Neural progenitor cell (in vitro differentiated cells): ENCODE measurements around the gene KRTAP10-3. TPM values are rescaled to one million over a fixed set of nuclear protein-coding genes. Genes with fewer than 3 reads are reported as not detected.

ENCODE experiments used
- DNase-seq: peaks from one replicate; pipeline ENCODE4 v3.0.0-alpha.2; 2016; ENCODE audit warnings: low spot score
- H2AFZ ChIP-seq: fragments of 200-600 bp; sonication (generic); replicated peaks from 2 replicates; pipeline ENCODE4 v1.6.1; 2016; ENCODE audit warnings: antibody characterized with exemption
- H3F3A ChIP-seq: fragments of 200-600 bp; sonication (generic); 2 replicates; pipeline ENCODE4 v1.6.1; 2016; ENCODE audit warnings: antibody characterized with exemption, low read depth
- H3K27ac ChIP-seq: fragments of 200-600 bp; sonication (generic); 2 replicates; pipeline ENCODE4 v1.5.1; 2016; ENCODE audit warnings: mild to moderate bottlenecking
- H3K27me3 ChIP-seq: fragments of 200-600 bp; sonication (generic); 2 replicates; pipeline ENCODE4 v1.6.1; 2016; ENCODE audit warnings: mild to moderate bottlenecking, moderate library complexity
- H3K36me3 ChIP-seq: fragments of 200-600 bp; sonication (generic); 2 replicates; pipeline ENCODE4 v1.5.1; 2016
- H3K4me1 ChIP-seq: fragments of 200-600 bp; sonication (generic); 2 replicates; pipeline ENCODE4 v1.6.1; 2016; ENCODE audit warnings: mixed run types
- H3K4me2 ChIP-seq: fragments of 200-600 bp; sonication (generic); 2 replicates; pipeline ENCODE4 v1.6.1; 2016
- H3K4me3 ChIP-seq: fragments of 200-600 bp; sonication (generic); 2 replicates; pipeline ENCODE4 v1.5.1; 2016
- H3K79me2 ChIP-seq: fragments of 200-600 bp; sonication (generic); 2 replicates; pipeline ENCODE4 v1.6.1; 2016; ENCODE audit warnings: low read depth
- H3K9ac ChIP-seq: fragments of 200-600 bp; sonication (generic); 2 replicates; pipeline ENCODE4 v1.6.1; 2016
- H3K9me3 ChIP-seq: fragments of 200-600 bp; sonication (generic); 2 replicates; pipeline ENCODE4 v1.5.1; 2016; ENCODE audit warnings: low read depth
- H4K20me1 ChIP-seq: fragments of 200-600 bp; sonication (generic); 2 replicates; pipeline ENCODE4 v1.6.1; 2016; ENCODE audit warnings: low read depth
- H3K27ac Mint-ChIP-seq: 3 replicates; pipeline ENCODE4 v1.8.0; 2021; ENCODE audit warnings: mixed read lengths
- H3K27me3 Mint-ChIP-seq: 2 replicates; pipeline ENCODE4 v1.8.0; 2022; ENCODE audit warnings: low read depth, mild to moderate bottlenecking, inconsistent platforms, moderate library complexity, mixed read lengths; ENCODE audit not compliant: insufficient read depth
- H3K36me3 Mint-ChIP-seq: 3 replicates; pipeline ENCODE4 v1.8.0; 2021; ENCODE audit warnings: mixed read lengths
- H3K4me1 Mint-ChIP-seq: 3 replicates; pipeline ENCODE4 v1.8.0; 2021; ENCODE audit warnings: mixed read lengths
- H3K4me3 Mint-ChIP-seq: 3 replicates; pipeline ENCODE4 v1.8.0; 2021; ENCODE audit warnings: mild to moderate bottlenecking, moderate library complexity, mixed read lengths
- H3K9me3 Mint-ChIP-seq: 3 replicates; pipeline ENCODE4 v1.8.0; 2020; ENCODE audit warnings: mixed read lengths
- EZH2 ChIP-seq: fragments of 200-600 bp; sonication (generic); IDR thresholded peaks from 2 replicates; pipeline ENCODE4 v1.6.1; 2017; ENCODE audit warnings: antibody characterized with exemption, mild to moderate bottlenecking, moderate library complexity
- EZH2phosphoT487 ChIP-seq: fragments of 200-600 bp; sonication (generic); IDR thresholded peaks from 2 replicates; pipeline ENCODE4 v1.6.1; 2017; ENCODE audit warnings: antibody characterized with exemption
- total RNA-seq: library from RNA; depleted of rRNA; stranded (reverse); fragments of >200 nt; gene quantifications from 2 replicates; pipeline ENCODE4 v1.2.3, GENCODE V29; 2015; ENCODE audit warnings: low replicate concordance
- TF ChIP-seq, protein P1 (sequence below): fragments of 200-600 bp; sonication (generic); IDR thresholded peaks from 2 replicates; pipeline ENCODE4 v1.5.1; 2017; ENCODE audit warnings: antibody characterized with exemption, mild to moderate bottlenecking

Gene KRTAP10-3
- total RNA-seq, 1 donor from 2014 or later: not detected

DNA sequence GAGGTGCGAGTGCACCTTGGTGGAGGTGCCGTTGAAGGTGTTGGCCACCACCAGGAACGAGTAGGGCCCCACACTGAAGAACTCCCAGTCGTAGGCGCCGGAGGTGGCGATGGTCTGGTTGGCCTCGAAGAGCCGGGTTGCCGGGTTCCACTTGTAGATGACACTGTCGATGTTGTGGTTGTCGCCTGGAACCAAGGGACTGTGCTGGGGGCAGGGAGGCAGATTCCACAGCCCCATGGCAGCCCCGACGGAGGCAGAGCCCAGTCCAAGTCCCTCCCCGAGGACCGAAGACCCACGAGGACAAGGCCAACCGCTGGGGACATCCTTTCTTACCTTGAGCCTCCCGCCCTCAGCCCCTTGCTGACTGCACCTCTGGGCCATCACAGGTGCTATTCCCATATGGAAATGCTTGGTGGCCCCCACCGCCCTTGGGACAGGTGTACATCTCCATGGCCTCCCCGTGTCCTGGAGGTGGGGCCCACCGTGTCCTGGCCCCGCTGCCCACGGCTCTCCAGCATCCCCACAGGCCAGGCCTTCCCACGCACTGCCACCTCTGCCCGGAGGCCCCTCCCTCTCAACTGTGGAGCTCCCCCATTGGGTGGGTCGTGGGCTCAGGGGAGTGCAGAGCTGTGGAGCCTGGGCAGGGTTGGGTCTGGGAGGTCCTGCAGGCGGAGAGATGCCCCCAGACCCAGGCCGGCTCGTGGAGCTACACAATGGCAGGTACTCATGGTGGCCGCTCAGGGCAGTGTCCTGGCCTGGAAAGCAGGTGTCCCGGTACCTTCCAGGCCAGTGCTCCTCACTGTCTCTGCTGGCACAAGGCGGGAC, 36.5 kb downstream of the KRTAP10-3 start:
- no peaks in the 10 kb centered on the region for H3K4me1 ChIP-seq
- peaks cover 6% of the 10 kb centered on the region for H3K9me3 Mint-ChIP-seq
- no peak for TF ChIP-seq EZH2
- TF ChIP-seq EZH2phosphoT487: no peak
- TF ChIP-seq, protein P1, sequence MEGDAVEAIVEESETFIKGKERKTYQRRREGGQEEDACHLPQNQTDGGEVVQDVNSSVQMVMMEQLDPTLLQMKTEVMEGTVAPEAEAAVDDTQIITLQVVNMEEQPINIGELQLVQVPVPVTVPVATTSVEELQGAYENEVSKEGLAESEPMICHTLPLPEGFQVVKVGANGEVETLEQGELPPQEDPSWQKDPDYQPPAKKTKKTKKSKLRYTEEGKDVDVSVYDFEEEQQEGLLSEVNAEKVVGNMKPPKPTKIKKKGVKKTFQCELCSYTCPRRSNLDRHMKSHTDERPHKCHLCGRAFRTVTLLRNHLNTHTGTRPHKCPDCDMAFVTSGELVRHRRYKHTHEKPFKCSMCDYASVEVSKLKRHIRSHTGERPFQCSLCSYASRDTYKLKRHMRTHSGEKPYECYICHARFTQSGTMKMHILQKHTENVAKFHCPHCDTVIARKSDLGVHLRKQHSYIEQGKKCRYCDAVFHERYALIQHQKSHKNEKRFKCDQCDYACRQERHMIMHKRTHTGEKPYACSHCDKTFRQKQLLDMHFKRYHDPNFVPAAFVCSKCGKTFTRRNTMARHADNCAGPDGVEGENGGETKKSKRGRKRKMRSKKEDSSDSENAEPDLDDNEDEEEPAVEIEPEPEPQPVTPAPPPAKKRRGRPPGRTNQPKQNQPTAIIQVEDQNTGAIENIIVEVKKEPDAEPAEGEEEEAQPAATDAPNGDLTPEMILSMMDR: no peak
- H3K27ac ChIP-seq: no peak overlapping the region
- no peaks in the 10 kb centered on the region for H3K9me3 ChIP-seq
- no peaks in the 10 kb centered on the region for H3K36me3 ChIP-seq
- no peaks in the 10 kb centered on the region for H4K20me1 ChIP-seq
- no peak for DNase-seq
- no peak overlapping the region for H3K9ac ChIP-seq
- no peak overlapping the region for H3K4me3 Mint-ChIP-seq
- H3K79me2 ChIP-seq: no peaks in the 10 kb centered on the region
- H3K4me1 Mint-ChIP-seq: no peaks in the 10 kb centered on the region
- no peak overlapping the region for H3K27ac Mint-ChIP-seq
- H2AFZ ChIP-seq: no peak overlapping the region
- H3F3A ChIP-seq: no peaks in the 10 kb centered on the region
- H3K27me3 Mint-ChIP-seq: no peaks in the 10 kb centered on the region
- no peaks in the 10 kb centered on the region for H3K27me3 ChIP-seq
- no peak overlapping the region for H3K4me3 ChIP-seq
- no peak overlapping the region for H3K4me2 ChIP-seq
- H3K36me3 Mint-ChIP-seq: no peaks in the 10 kb centered on the region

DNA sequence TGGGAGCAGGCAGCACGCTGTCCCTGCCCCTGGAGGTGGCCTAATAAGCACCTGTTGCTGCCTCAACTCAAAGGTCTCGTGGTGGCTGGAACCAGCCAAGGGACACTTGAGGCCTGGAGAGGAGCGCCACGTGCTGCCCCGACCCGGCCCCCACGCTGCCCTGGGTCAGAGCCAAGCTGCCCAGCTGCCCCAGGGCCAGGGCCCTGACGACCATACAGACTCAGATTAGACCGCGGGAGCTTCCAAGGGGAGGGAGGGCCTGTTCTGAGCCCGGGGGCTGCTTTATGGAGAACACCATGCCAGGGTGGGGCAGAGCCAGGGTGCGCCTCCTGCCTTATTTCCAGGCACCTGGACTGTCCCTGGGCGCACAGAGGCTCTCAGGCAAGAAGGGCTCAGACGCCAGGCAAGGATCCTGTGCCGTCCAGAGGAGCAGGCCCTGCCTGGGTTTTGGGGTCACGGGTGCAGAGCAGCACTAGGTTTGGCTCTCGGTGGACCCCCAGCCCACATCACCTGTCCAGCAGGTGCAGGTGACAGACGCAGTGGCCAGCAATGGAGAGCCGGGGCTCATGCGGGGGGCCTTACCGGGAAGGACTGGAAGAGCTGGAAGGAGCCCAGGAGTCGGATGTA, 37.2 kb downstream of the KRTAP10-3 start:
- peaks cover 6% of the 10 kb centered on the region for H3K9me3 Mint-ChIP-seq
- no peak overlapping the region for H2AFZ ChIP-seq
- H3K4me3 Mint-ChIP-seq: no peak overlapping the region
- H3K79me2 ChIP-seq: no peaks in the 10 kb centered on the region
- H3K9ac ChIP-seq: no peak overlapping the region
- TF ChIP-seq EZH2 (no peak), EZH2phosphoT487 (no peak)
- TF ChIP-seq, protein P1: no peak
- peaks cover 5% of the 10 kb centered on the region for H3K27me3 Mint-ChIP-seq
- no peaks in the 10 kb centered on the region for H3K4me1 ChIP-seq
- H3K27ac Mint-ChIP-seq: no peak overlapping the region
- no peaks in the 10 kb centered on the region for H4K20me1 ChIP-seq
- H3K27me3 ChIP-seq: no peaks in the 10 kb centered on the region
- H3K4me3 ChIP-seq: no peak overlapping the region
- no peak overlapping the region for H3K27ac ChIP-seq
- H3K36me3 ChIP-seq: no peaks in the 10 kb centered on the region
- no peak for DNase-seq
- H3K4me2 ChIP-seq: no peak overlapping the region
- H3K9me3 ChIP-seq: no peaks in the 10 kb centered on the region
- no peaks in the 10 kb centered on the region for H3K4me1 Mint-ChIP-seq
- H3K36me3 Mint-ChIP-seq: no peaks in the 10 kb centered on the region
- H3F3A ChIP-seq: no peaks in the 10 kb centered on the region

DNA sequence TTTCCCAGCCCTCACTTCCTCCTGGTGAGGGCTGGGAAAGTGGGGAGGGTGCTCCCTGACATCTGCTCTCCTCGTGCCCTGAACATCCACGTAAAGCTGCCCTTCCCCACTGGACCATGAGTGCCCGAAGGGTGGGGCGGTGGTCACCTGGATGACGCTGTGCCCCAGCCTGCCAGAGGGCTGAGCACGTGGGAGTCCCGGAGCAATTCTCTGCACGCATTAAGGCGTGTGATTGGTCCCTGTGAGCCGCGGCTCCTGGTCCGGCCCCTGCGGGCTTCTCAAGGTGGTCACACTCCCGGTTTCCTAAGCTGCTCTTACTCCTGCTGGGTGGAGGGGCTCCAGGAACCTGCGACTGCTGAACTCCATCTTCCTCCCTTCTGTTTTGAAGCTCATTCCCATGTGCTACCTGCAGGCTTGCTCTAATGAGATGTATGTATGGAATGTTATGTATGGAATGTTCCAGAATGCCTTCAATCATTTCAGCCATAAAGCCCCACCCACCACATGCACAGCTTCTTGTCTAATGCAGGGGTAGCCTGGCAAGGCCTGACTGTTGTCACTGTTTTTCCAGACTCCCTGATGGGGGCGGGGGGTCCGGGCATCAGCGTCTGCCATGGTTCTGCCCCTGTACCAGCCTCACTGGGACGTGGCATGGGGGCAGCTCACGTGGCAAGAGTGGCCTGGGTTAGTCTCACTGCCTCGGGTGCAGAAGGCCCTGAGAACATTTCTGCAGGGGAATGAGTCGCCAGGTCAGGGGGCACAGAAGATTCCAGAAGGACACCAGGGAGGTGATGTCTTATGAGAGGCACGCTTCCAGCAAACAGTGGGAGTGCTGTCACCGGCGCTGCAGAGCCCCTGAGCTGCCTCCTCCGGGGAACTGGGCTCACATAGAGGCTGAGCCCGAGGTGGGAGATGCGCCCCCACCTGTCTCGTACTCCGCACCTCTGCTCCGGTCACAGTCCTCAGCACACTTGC, 38.0 kb downstream of the KRTAP10-3 start:
- Mint-ChIP-seq H3K36me3 (no peaks in the 10 kb centered on the region), H3K27ac (no peak overlapping the region), H3K27me3 (peaks cover 6% of the 10 kb centered on the region), H3K4me3 (no peak overlapping the region), H3K4me1 (no peaks in the 10 kb centered on the region), H3K9me3 (peaks cover 6% of the 10 kb centered on the region)
- Histone ChIP-seq H3K4me1 (no peaks in the 10 kb centered on the region), H3K4me3 (no peak overlapping the region), H3K27ac (no peak overlapping the region), H3K36me3 (no peaks in the 10 kb centered on the region), H2AFZ (no peak overlapping the region), H3F3A (no peaks in the 10 kb centered on the region), H3K9me3 (no peaks in the 10 kb centered on the region), H3K9ac (no peak overlapping the region), H3K27me3 (no peaks in the 10 kb centered on the region), H3K79me2 (no peaks in the 10 kb centered on the region), H3K4me2 (no peak overlapping the region), H4K20me1 (no peaks in the 10 kb centered on the region)
- DNase-seq: no peak
- TF ChIP-seq EZH2phosphoT487: no peak
- TF ChIP-seq, protein P1: no peak
- TF ChIP-seq EZH2: no peak
